ENCODE data around the gene RUFY3. TPM values are rescaled to one million over a fixed set of nuclear protein-coding genes. Genes with fewer than 3 reads are reported as not detected.

The RUFY3 gene
- total and polyA plus RNA-seq, 2 of the 4 experiments (the other 2 are of a cell fraction), result 19.6 to 28.9 TPM

DNA sequence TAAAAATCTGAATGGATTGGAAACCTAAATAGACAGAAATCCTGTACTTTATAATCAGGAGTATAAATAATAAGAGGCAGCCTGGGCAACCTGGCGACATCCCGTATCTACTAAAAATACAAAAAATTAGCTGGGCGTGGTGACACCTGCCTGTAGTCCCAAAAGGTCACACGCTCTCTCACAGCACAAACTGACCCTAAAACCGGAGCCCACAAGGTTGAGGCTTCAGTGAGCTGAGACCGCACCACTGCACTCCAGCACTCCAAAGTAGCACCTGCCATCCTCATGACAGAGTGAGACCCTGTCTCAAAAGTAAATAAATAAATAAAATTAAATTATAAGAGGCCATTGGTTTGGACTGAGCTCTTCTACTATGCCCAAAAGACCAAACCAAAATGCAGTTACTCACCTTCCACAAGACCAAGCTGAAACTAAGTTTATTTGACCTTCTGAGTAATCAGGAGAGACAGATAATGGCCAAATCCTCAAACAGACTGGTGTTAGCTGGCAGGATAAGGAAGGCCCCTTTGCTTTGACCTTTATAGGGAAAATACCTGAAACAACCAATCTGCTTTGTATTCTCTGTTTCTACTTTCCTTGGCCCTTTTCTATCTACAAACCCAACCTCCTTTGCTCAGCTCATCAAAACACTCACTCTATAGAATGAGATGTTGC is 121.1 kb downstream of the RUFY3 start:
- Histone ChIP-seq H3K18ac (ENCODE audit: low read depth, low read length) (no peak overlapping the region), H3K27me3 (ENCODE audit: control insufficient read depth, insufficient read depth, low read length) (no peaks in the 10 kb centered on the region), H2AK5ac (ENCODE audit: low read depth, low read length) (no peak overlapping the region), H2BK15ac (ENCODE audit: low read depth, low read length) (no peak overlapping the region), H3K36me3 (ENCODE audit: control insufficient read depth, insufficient read depth, low read length) (0 out of 2 replicates have a peak, but pooled peaks cover 1% of the 10 kb centered on the region), H3K4me1 (ENCODE audit: control insufficient read depth, insufficient read depth, low read length) (no peaks in the 10 kb centered on the region), H3K4me2 (ENCODE audit: low read depth, low read length) (no peak overlapping the region), H3K4me3 (ENCODE audit: insufficient read depth, low read depth, low read length) (no peak overlapping the region), H4K5ac (ENCODE audit: low read depth, low read length) (no peak overlapping the region), H3K9ac (ENCODE audit: low read depth, low read length) (no peak overlapping the region), H3K14ac (replicated peaks; ENCODE audit: low read depth, low read length) (no peak overlapping the region), H3K27ac (ENCODE audit: insufficient read depth, low read length) (no peak overlapping the region), H4K20me1 (ENCODE audit: insufficient read depth, low read length) (peaks cover 12% of the 10 kb centered on the region), H2BK5ac (ENCODE audit: low read depth, low read length, poor library complexity, severe bottlenecking) (no peak overlapping the region), H2AK9ac (replicated peaks; ENCODE audit: low read depth, low read length, poor library complexity) (no peak overlapping the region), H3K4ac (ENCODE audit: low read depth, low read length) (no peak overlapping the region), H2BK120ac (ENCODE audit: low read depth, low read length) (no peak overlapping the region), H3K9me1 (ENCODE audit: insufficient read depth, low read length) (no peaks in the 10 kb centered on the region), H3K79me1 (ENCODE audit: low read depth in 1 of 2, low read length in 2 of 2) (peaks cover 0 to 10% of the 10 kb centered on the region in 2 experiments; a peak in 2 of 4 replicates), H2AFZ (replicated peaks; ENCODE audit: low read length, poor library complexity) (no peak overlapping the region), H3K56ac (ENCODE audit: extremely low read depth, insufficient read depth, low read length) (no peak overlapping the region), H3K9me3 (ENCODE audit: control insufficient read depth, insufficient read depth, low read length) (no peaks in the 10 kb centered on the region), H4K91ac (ENCODE audit: insufficient read depth, low read depth, low read length) (no peak overlapping the region), H3K23ac (ENCODE audit: low read depth, low read length) (no peak overlapping the region), H4K8ac (ENCODE audit: low read depth in 2 of 2, low read length in 2 of 2) (no peak overlapping the region), H2BK20ac (ENCODE audit: low read depth, low read length) (no peak overlapping the region)
- ChIA-PET POLR2A (ENCODE audit: unreplicated experiment) (interaction anchor here (0.6 kb wide), 1 partner anchor 299 kb away, joined by 3 read pairs; no protein-coding TSS in a partner anchor), CTCF (no interaction called here)
- ATAC-seq (ENCODE audit: low read depth) (no peak), DNase-seq (no peak)
- in situ Hi-C loops (cut with MboI; ENCODE audit: low sequenced_read_pairs), result no loop called here
- dilution Hi-C loops (cut with HindIII; ENCODE audit: low sequenced_read_pairs, unreplicated experiment), result no loop called here
- TF ChIP-seq FOS (IDR thresholded peaks at IDR 0.05; ENCODE audit: low read depth, low read length) (no peak), RFX5 (IDR thresholded peaks at IDR 0.05; ENCODE audit: low read depth, low read length) (no peak), RAD21 (IDR thresholded peaks at IDR 0.05; ENCODE audit: low read length) (no peak), MXI1 (IDR thresholded peaks at IDR 0.05; ENCODE audit: borderline replicate concordance, low read depth, low read length) (no peak), NFE2L2 (IDR thresholded peaks at IDR 0.05; ENCODE audit: low read depth, low read length) (no peak), MAZ (IDR thresholded peaks at IDR 0.05; ENCODE audit: borderline replicate concordance, low read depth, low read length) (no peak), POLR2A (IDR thresholded peaks at IDR 0.05; ENCODE audit: low read depth, low read length) (no peak), BHLHE40 (IDR thresholded peaks at IDR 0.05; ENCODE audit: low read depth, low read length) (no peak), RCOR1 (IDR thresholded peaks at IDR 0.05; ENCODE audit: insufficient replicate concordance, low read length) (no peak), MAFK (IDR thresholded peaks at IDR 0.05; ENCODE audit: low read depth, low read length) (no peak), CHD1 (IDR thresholded peaks at IDR 0.05; ENCODE audit: low read depth, low read length) (no peak), CEBPB (IDR thresholded peaks at IDR 0.05; ENCODE audit: low read depth, low read length) (no peak), SMC3 (IDR thresholded peaks at IDR 0.05; ENCODE audit: low read depth, low read length) (no peak)
- TF ChIP-seq, protein P1, sequence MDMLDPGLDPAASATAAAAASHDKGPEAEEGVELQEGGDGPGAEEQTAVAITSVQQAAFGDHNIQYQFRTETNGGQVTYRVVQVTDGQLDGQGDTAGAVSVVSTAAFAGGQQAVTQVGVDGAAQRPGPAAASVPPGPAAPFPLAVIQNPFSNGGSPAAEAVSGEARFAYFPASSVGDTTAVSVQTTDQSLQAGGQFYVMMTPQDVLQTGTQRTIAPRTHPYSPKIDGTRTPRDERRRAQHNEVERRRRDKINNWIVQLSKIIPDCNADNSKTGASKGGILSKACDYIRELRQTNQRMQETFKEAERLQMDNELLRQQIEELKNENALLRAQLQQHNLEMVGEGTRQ (IDR thresholded peaks at IDR 0.05; ENCODE audit: low read depth, low read length), result no peak
- TF ChIP-seq, protein P2, sequence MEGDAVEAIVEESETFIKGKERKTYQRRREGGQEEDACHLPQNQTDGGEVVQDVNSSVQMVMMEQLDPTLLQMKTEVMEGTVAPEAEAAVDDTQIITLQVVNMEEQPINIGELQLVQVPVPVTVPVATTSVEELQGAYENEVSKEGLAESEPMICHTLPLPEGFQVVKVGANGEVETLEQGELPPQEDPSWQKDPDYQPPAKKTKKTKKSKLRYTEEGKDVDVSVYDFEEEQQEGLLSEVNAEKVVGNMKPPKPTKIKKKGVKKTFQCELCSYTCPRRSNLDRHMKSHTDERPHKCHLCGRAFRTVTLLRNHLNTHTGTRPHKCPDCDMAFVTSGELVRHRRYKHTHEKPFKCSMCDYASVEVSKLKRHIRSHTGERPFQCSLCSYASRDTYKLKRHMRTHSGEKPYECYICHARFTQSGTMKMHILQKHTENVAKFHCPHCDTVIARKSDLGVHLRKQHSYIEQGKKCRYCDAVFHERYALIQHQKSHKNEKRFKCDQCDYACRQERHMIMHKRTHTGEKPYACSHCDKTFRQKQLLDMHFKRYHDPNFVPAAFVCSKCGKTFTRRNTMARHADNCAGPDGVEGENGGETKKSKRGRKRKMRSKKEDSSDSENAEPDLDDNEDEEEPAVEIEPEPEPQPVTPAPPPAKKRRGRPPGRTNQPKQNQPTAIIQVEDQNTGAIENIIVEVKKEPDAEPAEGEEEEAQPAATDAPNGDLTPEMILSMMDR (conservative IDR thresholded peaks at IDR 0.05; ENCODE audit: low read depth, low read length), result no peak
- TF ChIP-seq, protein P3, sequence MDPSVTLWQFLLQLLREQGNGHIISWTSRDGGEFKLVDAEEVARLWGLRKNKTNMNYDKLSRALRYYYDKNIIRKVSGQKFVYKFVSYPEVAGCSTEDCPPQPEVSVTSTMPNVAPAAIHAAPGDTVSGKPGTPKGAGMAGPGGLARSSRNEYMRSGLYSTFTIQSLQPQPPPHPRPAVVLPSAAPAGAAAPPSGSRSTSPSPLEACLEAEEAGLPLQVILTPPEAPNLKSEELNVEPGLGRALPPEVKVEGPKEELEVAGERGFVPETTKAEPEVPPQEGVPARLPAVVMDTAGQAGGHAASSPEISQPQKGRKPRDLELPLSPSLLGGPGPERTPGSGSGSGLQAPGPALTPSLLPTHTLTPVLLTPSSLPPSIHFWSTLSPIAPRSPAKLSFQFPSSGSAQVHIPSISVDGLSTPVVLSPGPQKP (IDR thresholded peaks at IDR 0.05; ENCODE audit: borderline replicate concordance, low read depth, low read length), result no peak
- intact Hi-C loops (cut with micrococcal nuclease), result no loop called here
- no TSS peak for BruUV-seq (replicated peaks)
- 93% methylated on average over 3 of the region's 6 CpGs; no CpG with 5 or more reads in 1 of the 2 experiments for WGBS, 2 experiments (ENCODE audit: extremely low coverage in 2 of 2, insufficient read length in 1 of 2)

All from IMR-90 (cell line).